ENCODE results near the gene FLG2. TPM values are rescaled to one million over a fixed set of nuclear protein-coding genes. Genes with fewer than 3 reads are reported as not detected.

The FLG2 gene
- total RNA-seq, 2 donors from 2014 or later: not detected

Small RNAs within 50 kb of the gene (small RNA-seq; reads per million reads assigned to genes)
- not detected for gene HMGN3P1

Other genes starting within 250 kb of the FLG2 start
- gene TCHH, start 244.6 kb downstream of the FLG2 start, total RNA-seq: under 1 TPM in 1 of 2 donors, not detected in 1; under 0.01 TPM
- not detected for gene RPTN, start 200.8 kb downstream of the FLG2 start, total RNA-seq
- gene HRNR, start 135.8 kb downstream of the FLG2 start, total RNA-seq: not detected
- gene FLG, start 34.8 kb downstream of the FLG2 start, total RNA-seq: not detected
- gene CRNN, start 54.3 kb upstream of the FLG2 start, total RNA-seq: not detected
- gene LCE5A, start 150.8 kb upstream of the FLG2 start, total RNA-seq: not detected
- not detected for gene CRCT1, start 154.5 kb upstream of the FLG2 start, total RNA-seq
- gene LCE3E, start 206.8 kb upstream of the FLG2 start, total RNA-seq: not detected
- not detected for gene LCE3D, start 220.5 kb upstream of the FLG2 start, total RNA-seq
- gene LCE3C, start 240.2 kb upstream of the FLG2 start, total RNA-seq: not detected